HK-2 (cell line): ENCODE data around the gene LRRC56.

Source experiments
- DNase-seq: peaks from one replicate; pipeline ENCODE4 v3.0.0-alpha.2; 2018; ENCODE audit not compliant: unreplicated experiment

Gene LRRC56

GRCh38 chr11:598005-598680 lies 60.8 kb downstream of the LRRC56 start:
- no peak for DNase-seq

DNA sequence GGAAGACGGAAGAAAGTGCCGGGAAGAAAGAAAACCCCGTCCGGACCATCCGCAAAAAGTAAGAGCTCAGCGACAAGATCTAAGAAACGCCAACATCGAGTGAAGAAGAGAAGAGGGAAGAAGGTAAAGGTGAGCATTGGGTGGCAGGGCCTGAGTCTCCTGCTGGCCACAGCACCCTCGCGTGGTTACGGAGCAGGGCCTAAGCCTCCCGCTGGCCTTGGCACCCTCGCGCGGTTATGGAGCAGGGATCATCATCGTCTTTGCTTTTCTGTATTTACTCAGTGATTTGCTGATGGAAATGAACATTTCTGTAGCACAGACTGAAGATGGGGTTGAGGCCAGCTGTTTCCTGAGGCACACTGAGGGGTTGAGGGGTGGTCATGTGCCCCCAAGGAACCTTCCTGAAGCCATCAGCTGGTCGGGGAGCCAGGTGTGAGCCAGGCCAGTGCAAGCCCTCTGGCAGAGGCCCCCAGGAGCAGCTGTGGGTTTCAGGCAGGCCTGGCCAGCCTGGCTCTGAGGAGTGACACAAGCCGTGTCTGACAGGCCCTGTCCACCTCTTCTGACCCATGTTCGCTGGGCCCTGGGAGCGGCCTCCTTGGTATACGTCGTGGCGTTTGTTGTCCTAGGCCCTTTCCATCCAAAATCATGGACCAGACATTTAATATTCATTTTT lies 64.4 kb downstream of the LRRC56 start:
- DNase-seq, result no peak

DNA sequence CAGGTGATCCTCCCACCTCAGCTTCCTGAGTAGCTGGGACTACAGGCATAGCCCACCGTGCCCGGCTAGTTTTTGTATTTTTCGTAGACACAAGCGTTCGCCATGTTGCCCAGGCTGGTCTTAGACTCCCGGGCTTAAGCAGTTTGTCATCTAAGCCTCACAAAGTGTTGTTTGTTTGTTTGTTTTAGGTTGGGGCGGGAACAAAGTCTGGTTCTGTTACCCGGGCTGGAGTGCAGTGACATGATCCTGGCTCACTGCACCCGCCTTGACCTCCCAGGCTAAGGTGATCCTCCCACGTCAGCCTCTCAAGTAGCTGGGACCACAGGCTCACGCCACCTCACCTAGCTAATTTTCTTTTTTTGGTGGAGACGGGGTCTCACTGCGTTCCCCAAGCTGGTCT lies 65.8 kb downstream of the LRRC56 start:
- no peak for DNase-seq
